Mucosa of descending colon (tissue), 3 donors: ENCODE results near the gene TBATA. TPM values are rescaled to one million over a fixed set of nuclear protein-coding genes. Genes with fewer than 3 reads are reported as not detected.
A peak's percentile ranks its signal among the peaks of the same experiment; 100 is the strongest.

ENCODE experiments used
- ATAC-seq: fragments of 200-7000 bp; cut with Tn5 transposase; one replicate; pipeline ENCODE4 v1.9.1; 2020; ENCODE audit warnings: mild to moderate bottlenecking, moderate library complexity
- DNase-seq, 3 donors: peaks; one replicate each; pipeline ENCODE4 v3.0.0-alpha.2; 2020
- H3K36me3 ChIP-seq: fragments of 200-600 bp; one replicate; pipeline ENCODE4 v1.8.0; 2021; ENCODE audit warnings: low read depth, mild to moderate bottlenecking
- H3K4me1 ChIP-seq: fragments of 200-600 bp; one replicate; pipeline ENCODE4 v1.8.0; 2021; ENCODE audit warnings: low read depth, mild to moderate bottlenecking
- H3K4me3 ChIP-seq: fragments of 200-600 bp; one replicate; pipeline ENCODE4 v1.8.0; 2021; ENCODE audit warnings: mild to moderate bottlenecking
- H3K9me3 ChIP-seq: fragments of 200-600 bp; one replicate; pipeline ENCODE4 v1.8.0; 2021; ENCODE audit warnings: mild to moderate bottlenecking
- CTCF ChIP-seq: fragments of 200-600 bp; IDR thresholded peaks from one replicate; pipeline ENCODE4 v1.8.0; 2022; ENCODE audit warnings: antibody characterized with exemption, mild to moderate bottlenecking
- intact Hi-C, 2 donors: fragments of 100-400 bp; cut with DNase I in 1 of 2; cut with micrococcal nuclease in 1 of 2; formaldehyde crosslinking; loops; one replicate each; pipeline versions ENCODE4 v1.11.0 to v1.11.1; 2022; cut with DNase I, micrococcal nuclease
- total RNA-seq, 3 donors: library from RNA; stranded (reverse); fragmentation: NEBNext Ultra II Directional in 2 of 3; extraction: Animal tissue kit (Norgen Biotek cat#: 25700) in 2 of 3; gene quantifications; one replicate each; pipeline versions ENCODE4 v1.2.1 to v1.2.4, GENCODE V29; 2021 to 2023
- donor health status: DM: no; HTN: no; CAD: no; lungs with moderate emphysema.
- donor health status: DM: no; HTN: no; CAD: no.
- donor health status: DM: no; HTN: yes; CAD: no.

The TBATA gene
- total RNA-seq, 3 donors from 2014 or later: not detected

GRCh38 chr10:70737250-70737649, 47.9 kb downstream of the TBATA start:
- H3K9me3 ChIP-seq: no peaks in the 10 kb centered on the region
- intact Hi-C loops: no loop called here
- DNase-seq: no peak
- peak; percentile 9 for ATAC-seq
- no peaks in the 10 kb centered on the region for H3K36me3 ChIP-seq
- TF ChIP-seq CTCF: no peak
- H3K4me3 ChIP-seq: no peak overlapping the region
- peaks cover 3% of the 10 kb centered on the region for H3K4me1 ChIP-seq

- no peak for ATAC-seq
- Histone ChIP-seq H3K4me1 (peaks cover 3% of the 10 kb centered on the region), H3K9me3 (no peaks in the 10 kb centered on the region), H3K36me3 (no peaks in the 10 kb centered on the region), H3K4me3 (no peak overlapping the region)
- intact Hi-C loops: no loop called here
- DNase-seq: no peak
- TF ChIP-seq CTCF: no peak
Observed at GRCh38 chr10:70736525-70736924, 48.7 kb downstream of the TBATA start.

- no peak for DNase-seq
- H3K36me3 ChIP-seq: no peaks in the 10 kb centered on the region
- H3K9me3 ChIP-seq: no peaks in the 10 kb centered on the region
- no peak for TF ChIP-seq CTCF
- no peak overlapping the region for H3K4me3 ChIP-seq
- peaks cover 3% of the 10 kb centered on the region for H3K4me1 ChIP-seq
- intact Hi-C loops: no loop called here
- no peak for ATAC-seq
Observed at GRCh38 chr10:70735161-70735560, 50.0 kb downstream of the TBATA start.

- H3K4me3 ChIP-seq: no peak overlapping the region
- peaks cover under 1% of the 10 kb centered on the region for H3K4me1 ChIP-seq
- no peak for ATAC-seq
- H3K9me3 ChIP-seq: no peaks in the 10 kb centered on the region
- intact Hi-C loops: no loop called here
- no peak for DNase-seq
- TF ChIP-seq CTCF: no peak
- H3K36me3 ChIP-seq: no peaks in the 10 kb centered on the region
Observed at GRCh38 chr10:70733051-70733450, 52.1 kb downstream of the TBATA start.

GRCh38 chr10:70732569-70732968, 52.6 kb downstream of the TBATA start:
- Histone ChIP-seq H3K36me3 (no peaks in the 10 kb centered on the region), H3K4me3 (no peak overlapping the region), H3K4me1 (no peaks in the 10 kb centered on the region), H3K9me3 (no peaks in the 10 kb centered on the region)
- DNase-seq: no peak
- no peak for TF ChIP-seq CTCF
- intact Hi-C loops: no loop called here
- no peak for ATAC-seq

GRCh38 chr10:70730955-70731354, 54.2 kb downstream of the TBATA start:
- intact Hi-C loops: no loop called here
- no peaks in the 10 kb centered on the region for H3K36me3 ChIP-seq
- no peaks in the 10 kb centered on the region for H3K9me3 ChIP-seq

More at GRCh38 chr10:70730955-70731354, 54.2 kb downstream of the TBATA start:
- no peak for TF ChIP-seq CTCF
- no peak overlapping the region for H3K4me3 ChIP-seq
- DNase-seq (no peak), ATAC-seq (no peak)
- no peaks in the 10 kb centered on the region for H3K4me1 ChIP-seq
